Endodermal cell (in vitro differentiated cells): ENCODE data around the gene SEC31A. TPM values are rescaled to one million over a fixed set of nuclear protein-coding genes. Genes with fewer than 3 reads are reported as not detected.

Experiments used
- DNase-seq: peaks from one replicate; pipeline ENCODE4 v3.0.0-alpha.2; 2017
- H3K27ac ChIP-seq: 2 replicates; pipeline ENCODE4 v1.5.1; 2013; ENCODE audit warnings: mild to moderate bottlenecking, low read depth, low read length, moderate library complexity
- H3K27me3 ChIP-seq: 2 replicates; pipeline ENCODE4 v1.6.1; 2013; ENCODE audit warnings: mild to moderate bottlenecking, low read length, moderate library complexity; ENCODE audit not compliant: insufficient read depth, control insufficient read depth, poor library complexity, severe bottlenecking
- H3K36me3 ChIP-seq: 2 replicates; pipeline ENCODE4 v1.7.0; 2013; ENCODE audit warnings: mild to moderate bottlenecking, low read length, moderate library complexity; ENCODE audit not compliant: control insufficient read depth, insufficient read depth
- H3K4me1 ChIP-seq: one replicate; pipeline ENCODE4 v1.7.0; 2013; ENCODE audit warnings: low read length; ENCODE audit not compliant: control insufficient read depth, insufficient read depth
- H3K4me3 ChIP-seq: 2 replicates; pipeline ENCODE4 v1.5.1; 2013; ENCODE audit warnings: mild to moderate bottlenecking, low read length, moderate library complexity
- H3K9ac ChIP-seq: 2 replicates; pipeline ENCODE4 v1.6.1; 2013; ENCODE audit warnings: mild to moderate bottlenecking, low read length, moderate library complexity; ENCODE audit not compliant: poor library complexity, severe bottlenecking; ENCODE audit errors: extremely low read depth
- H3K9me3 ChIP-seq: 2 replicates; pipeline ENCODE4 v1.6.1; 2013; ENCODE audit warnings: mild to moderate bottlenecking, low read length, moderate library complexity; ENCODE audit not compliant: control insufficient read depth
- H3K27ac Mint-ChIP-seq: 2 replicates; pipeline ENCODE4 v1.8.0; 2020; ENCODE audit warnings: mixed read lengths
- H3K27me3 Mint-ChIP-seq: 2 replicates; pipeline ENCODE4 v1.8.0; 2021; ENCODE audit warnings: mild to moderate bottlenecking, mixed read lengths; ENCODE audit not compliant: insufficient read depth
- H3K36me3 Mint-ChIP-seq: 2 replicates; pipeline ENCODE4 v1.8.0; 2020; ENCODE audit warnings: low read depth, mixed read lengths
- H3K4me1 Mint-ChIP-seq: 2 replicates; pipeline ENCODE4 v1.8.0; 2020; ENCODE audit warnings: mixed read lengths
- H3K4me3 Mint-ChIP-seq: 2 replicates; pipeline ENCODE4 v1.8.0; 2020; ENCODE audit warnings: mild to moderate bottlenecking, moderate library complexity, mixed read lengths
- H3K9me3 Mint-ChIP-seq: 2 replicates; pipeline ENCODE4 v1.8.0; 2020; ENCODE audit warnings: mild to moderate bottlenecking, mixed read lengths
- CTCF ChIP-seq: fragments of 200-600 bp; sonication (generic); conservative IDR thresholded peaks from 2 replicates; pipeline ENCODE4 v1.5.0; 2021; ENCODE audit warnings: antibody characterized with exemption, mild to moderate bottlenecking
- WGBS, 2 experiments: methylation state at CpG; one replicate each; pipeline versions ENCODE4 v1.1.5 to v1.1.7; 2013; ENCODE audit warnings: missing lambda C conversion rate in 2 of 2, mixed read lengths in 1 of 2; ENCODE audit not compliant: insufficient coverage in 1 of 2, insufficient read length in 1 of 2; 5-methylcytosine and 5-hydroxymethylcytosine counted together
- total RNA-seq, 2 donors: library from RNA; stranded (reverse); fragmentation: NEBNext Ultra II Directional in 1 of 2; extraction: Animal tissue kit (Norgen Biotek cat#: 25700) in 1 of 2; gene quantifications; 2 replicates in 1 of 2; 3 replicates in 1 of 2; pipeline ENCODE4 v1.2.1, GENCODE V29; 2021

SEC31A gene
- total RNA-seq, 2 donors from 2014 or later = 166 to 182 TPM

- H3K36me3 Mint-ChIP-seq = peaks cover 2% of the 10 kb centered on the region
- no peak overlapping the region for H3K4me3 ChIP-seq
- no peak overlapping the region for H3K9ac ChIP-seq
- H3K9me3 Mint-ChIP-seq = peaks cover 11% of the 10 kb centered on the region
- 83 to 93% methylated on average over 3 of the region's 3 CpGs for WGBS, 2 experiments
- peaks cover 10% of the 10 kb centered on the region for H3K4me1 Mint-ChIP-seq
- peak; percentile 12 for DNase-seq
- H3K36me3 ChIP-seq = peaks cover 3% of the 10 kb centered on the region
- peaks cover 6% of the 10 kb centered on the region for H3K9me3 ChIP-seq
- H3K27ac Mint-ChIP-seq = no peak overlapping the region
- TF ChIP-seq CTCF = no peak
- no peak overlapping the region for H3K27ac ChIP-seq
- peaks cover 6% of the 10 kb centered on the region for H3K4me1 ChIP-seq
- H3K4me3 Mint-ChIP-seq = no peak overlapping the region
- H3K27me3 ChIP-seq = peaks cover 15% of the 10 kb centered on the region
- H3K27me3 Mint-ChIP-seq = peaks cover 35% of the 10 kb centered on the region
Measured at GRCh38 chr4:82770607-82771006, 120.3 kb downstream of the SEC31A start.

Other genes starting within 250 kb of the SEC31A start
- gene SCD5, start 92.4 kb downstream of the SEC31A start, total RNA-seq = 1 to 10 TPM; 3.2 to 5.2 TPM
- gene THAP9, start 9.6 kb upstream of the SEC31A start, total RNA-seq = 10 to 100 TPM; 14.4 to 22.3 TPM
- gene LIN54, start 119.7 kb upstream of the SEC31A start, total RNA-seq = 10 to 100 TPM; 14.5 to 18.1 TPM
- 10 to 100 TPM; 34.8 to 39.4 TPM for gene COPS4, start 144.0 kb upstream of the SEC31A start, total RNA-seq
- gene PLAC8, start 223.6 kb upstream of the SEC31A start, total RNA-seq = 1 to 10 TPM; 1.8 to 2.6 TPM